Iris pigment epithelial cell (primary cell): ENCODE measurements around the gene ODAD2.

Source experiments
- DNase-seq: peaks from one replicate; pipeline ENCODE4 v3.0.0-alpha.2; 2011; ENCODE audit warnings: low read depth

The ODAD2 gene

GRCh38 chr10:27838361-27838760 is 160.5 kb downstream of the ODAD2 start:
- DNase-seq: no peak

- DNase-seq: no peak
Observed at GRCh38 chr10:27834476-27834875, 164.4 kb downstream of the ODAD2 start.

GRCh38 chr10:27833792-27834191 is 165.1 kb downstream of the ODAD2 start:
- DNase-seq: no peak

DNA sequence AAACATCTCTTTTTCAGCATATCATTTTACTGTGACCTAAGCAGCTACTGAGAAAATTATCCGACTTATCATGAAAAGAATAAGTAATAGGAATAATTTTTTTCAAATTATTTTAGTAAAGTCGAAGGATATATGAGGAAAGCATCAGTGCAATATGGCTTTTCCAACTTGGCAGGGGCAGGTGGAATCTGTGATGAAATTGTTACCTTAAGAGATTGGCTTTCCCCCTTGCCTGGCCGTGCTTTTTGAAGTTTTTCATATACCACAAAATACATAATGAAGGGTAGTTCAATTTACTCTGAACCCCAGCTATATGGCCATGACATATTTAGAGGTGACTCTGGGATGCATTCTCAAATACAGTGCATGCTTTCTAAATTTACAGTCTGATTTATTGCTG is 166.1 kb downstream of the ODAD2 start:
- no peak for DNase-seq

DNA sequence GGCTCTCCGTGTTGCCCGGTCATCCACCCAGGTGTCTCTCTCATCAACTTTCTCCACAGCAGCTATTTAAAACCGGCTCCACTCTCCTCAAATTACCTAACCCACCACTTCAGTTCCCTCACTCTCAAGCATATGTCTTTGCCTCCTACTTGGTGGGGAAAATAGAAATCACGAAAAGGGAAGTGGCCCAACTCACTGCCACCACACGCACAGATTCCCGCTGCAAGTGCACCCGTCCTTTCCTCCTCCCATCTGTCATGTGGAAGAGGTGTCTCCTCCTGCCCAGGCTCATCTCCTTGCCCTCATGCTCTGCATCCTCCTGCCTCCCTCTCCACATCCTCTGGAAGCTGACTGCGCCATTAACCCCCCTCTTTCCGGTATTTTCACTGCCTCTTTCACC is 172.5 kb downstream of the ODAD2 start:
- no peak for DNase-seq

DNA sequence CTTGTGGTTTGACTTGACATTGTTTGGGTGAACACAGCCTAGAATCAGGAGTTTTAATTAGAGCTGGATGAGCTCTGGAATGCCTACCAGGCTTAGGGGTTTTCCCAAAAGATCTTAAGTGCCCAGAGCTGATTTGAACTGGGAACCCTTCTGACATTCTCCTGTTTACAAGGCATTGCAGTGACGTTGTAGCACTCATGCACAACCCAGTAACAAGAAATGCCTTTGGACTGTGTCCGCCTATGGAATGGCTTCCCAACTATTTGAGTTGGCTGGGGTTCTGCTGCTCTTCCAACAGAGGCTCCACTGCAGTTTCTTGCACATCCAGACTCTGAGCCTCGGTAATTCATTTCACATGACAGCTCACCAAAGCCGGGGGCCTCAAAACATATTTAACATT is 176.6 kb downstream of the ODAD2 start:
- peak; percentile 28 for DNase-seq

DNA sequence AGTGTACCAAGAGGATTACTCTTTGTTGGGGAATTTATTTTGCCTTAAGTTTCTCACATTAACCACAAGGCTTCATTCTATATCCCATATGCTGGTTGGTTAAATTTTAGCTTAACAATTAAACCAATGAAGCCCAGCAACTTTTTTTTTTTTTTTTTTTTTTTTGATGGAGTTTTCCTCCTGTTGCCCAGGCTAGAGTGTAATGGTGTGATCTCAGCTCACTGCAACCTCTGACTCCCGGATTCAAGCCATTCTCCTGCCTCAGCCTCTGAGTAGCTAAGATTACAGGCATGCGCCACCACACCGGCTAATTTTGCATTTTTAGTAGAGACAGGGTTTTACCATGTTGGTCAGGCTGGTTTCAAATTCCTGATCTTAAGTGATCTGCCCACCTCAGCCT is 178.2 kb downstream of the ODAD2 start:
- DNase-seq: no peak

- peak; percentile 65 for DNase-seq
Observed at GRCh38 chr10:27819781-27820531, 178.9 kb downstream of the ODAD2 start.

DNA sequence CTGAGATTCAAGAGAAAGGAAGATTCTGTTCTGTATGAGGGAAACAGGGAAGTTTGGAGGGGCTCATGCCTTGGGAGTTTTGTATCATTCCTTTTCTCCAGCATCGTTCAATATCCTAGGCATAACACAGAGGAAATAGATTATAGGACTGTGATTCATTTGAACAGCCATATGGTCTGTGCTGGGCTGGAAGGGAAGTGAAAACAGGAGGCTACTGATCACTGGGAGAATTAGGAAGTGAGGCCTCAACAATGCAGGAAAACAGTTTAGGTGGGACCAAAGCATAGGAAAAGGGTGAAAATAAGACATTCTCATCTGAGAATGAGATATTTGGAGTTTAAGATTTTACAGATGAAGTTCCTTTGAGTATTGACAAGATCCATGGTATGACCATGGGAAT is 182.6 kb downstream of the ODAD2 start:
- DNase-seq: no peak

DNA sequence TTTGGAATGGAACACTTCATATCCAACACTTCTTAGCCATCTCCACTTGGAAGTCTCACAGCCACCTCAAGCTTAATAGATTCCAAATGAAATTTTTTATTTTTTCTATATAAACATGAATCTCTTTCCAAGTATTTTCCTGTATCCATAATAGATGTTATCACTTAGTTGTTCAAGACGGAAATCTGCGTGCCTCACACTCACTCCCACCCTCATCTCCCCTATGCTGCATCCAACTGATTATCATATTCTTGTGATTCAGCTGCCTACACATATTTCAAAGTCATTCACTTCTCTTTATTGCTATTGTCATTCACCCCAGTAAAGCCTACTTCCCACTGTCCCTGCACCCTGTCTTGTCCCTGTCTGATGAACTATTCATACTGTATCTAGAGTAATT is 183.0 kb downstream of the ODAD2 start:
- no peak for DNase-seq

DNA sequence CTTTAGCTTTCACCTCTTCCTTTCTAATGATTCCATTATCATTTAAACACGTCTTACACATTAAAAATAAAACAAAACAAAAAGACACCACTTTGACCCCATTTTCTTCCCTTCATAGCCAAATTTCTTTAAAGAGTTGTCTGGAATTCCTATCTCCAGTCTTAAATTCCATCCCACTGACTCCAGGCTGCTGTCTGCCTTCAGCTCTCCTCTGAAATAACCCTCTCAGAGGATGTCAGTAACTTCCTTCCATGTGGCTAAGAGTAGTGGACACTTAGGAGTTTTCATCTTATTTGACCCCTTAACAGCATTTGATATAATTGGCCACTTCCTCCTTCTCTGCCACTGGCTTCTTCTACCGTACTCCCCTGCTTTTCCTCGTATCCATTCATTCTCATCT is 183.6 kb downstream of the ODAD2 start:
- no peak for DNase-seq

GRCh38 chr10:27805180-27805579 is 193.7 kb downstream of the ODAD2 start:
- DNase-seq: no peak

- DNase-seq: no peak
Observed at GRCh38 chr10:27804136-27804535, 194.7 kb downstream of the ODAD2 start.

GRCh38 chr10:27801171-27801785 is 197.6 kb downstream of the ODAD2 start:
- DNase-seq: no peak

DNA sequence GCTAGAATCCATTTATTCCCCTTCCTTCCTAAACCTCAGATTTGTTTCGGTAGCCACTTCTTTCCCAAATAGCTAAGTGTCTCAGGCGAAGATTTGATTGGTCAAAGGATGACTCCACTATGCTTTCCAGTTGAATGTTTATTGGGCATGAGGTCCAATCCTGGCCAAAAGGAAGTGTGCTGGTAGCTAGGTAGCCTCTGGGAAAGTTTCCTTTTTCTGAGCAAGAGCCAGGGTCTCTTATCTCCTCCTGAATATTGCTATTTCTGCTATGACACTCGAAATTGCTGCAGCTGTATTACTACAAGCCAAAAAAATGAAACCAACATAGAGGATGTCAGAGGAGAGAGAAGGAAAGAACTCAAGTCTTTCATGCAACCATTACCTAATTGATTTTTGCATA is 199.8 kb downstream of the ODAD2 start:
- no peak for DNase-seq

DNA sequence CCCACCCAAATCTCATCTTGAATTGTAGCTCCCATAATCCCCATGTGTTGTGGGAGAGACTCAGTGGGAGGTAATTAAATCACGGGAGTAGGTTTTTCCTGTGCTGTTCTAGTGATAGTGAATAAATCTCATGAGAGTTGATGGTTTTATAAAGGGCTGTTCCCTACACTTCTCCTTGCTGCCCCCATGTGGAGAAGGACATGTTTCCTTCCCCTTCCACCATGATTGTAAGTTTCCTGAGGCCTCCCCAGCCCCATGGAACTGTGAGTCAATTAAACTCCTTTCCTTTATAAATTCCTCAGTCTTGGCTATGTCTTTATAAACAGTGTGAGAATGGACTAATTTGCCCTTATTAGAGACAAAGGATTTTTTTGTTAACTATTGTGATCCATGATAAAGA is 204.7 kb downstream of the ODAD2 start:
- DNase-seq: peak; percentile 25

DNA sequence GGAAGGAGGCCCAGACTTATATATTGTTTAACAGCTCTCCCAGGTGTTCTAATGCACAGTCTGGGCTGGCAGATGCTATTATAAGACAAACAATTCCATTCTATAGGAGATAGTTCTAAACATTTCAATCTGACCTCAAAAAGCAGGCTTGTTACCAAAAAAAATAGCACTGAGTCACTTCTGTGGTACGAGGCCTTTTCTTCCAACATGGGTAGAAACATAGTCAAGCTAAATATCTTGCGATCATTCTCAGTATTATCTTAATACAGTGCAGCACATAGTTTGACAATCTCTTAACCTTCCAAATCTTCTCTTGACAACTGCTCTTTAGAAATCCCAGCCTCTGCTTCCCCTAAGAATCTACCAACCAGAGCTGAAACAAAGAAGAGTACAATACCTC is 206.7 kb downstream of the ODAD2 start:
- peak; percentile 7 for DNase-seq

DNA sequence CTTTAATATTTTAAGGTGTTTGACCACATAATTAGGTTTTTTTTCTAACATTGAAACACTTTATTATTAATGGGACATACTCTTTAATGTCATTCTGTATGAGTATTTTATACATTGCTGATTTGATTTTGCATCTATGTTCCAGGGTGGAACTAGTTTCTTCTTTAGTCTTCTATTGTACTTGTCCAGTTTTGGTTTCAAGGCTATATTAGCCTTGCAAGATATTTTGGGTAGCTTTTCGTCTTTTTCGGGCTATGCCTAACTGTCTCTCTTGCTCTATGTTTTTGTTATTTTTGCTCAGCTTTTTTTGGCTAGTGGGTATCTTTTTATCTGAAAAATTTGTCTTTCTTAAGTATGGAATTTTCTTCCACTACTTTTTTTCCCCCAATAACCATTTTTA is 214.6 kb downstream of the ODAD2 start:
- DNase-seq: no peak

DNA sequence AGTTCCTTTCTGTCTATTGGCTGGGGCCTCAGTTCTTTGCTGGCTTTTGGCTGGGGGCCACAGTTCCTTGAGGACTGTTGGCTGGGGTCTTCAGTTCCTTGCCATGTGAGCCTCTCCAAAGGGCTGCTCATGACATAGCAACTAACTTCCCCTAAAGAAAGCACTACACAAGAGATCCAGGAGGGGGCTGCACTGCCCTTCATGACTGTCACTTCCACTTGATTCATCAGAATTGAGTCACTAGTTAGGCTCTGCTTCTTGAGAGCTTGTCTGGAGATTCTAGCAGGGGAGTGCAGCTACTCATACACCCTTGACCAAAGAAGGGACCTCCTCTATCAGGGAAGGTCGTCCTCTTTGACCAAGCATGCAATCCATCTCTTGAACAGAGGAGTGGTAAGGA is 215.2 kb downstream of the ODAD2 start:
- peak; percentile 58 for DNase-seq

DNA sequence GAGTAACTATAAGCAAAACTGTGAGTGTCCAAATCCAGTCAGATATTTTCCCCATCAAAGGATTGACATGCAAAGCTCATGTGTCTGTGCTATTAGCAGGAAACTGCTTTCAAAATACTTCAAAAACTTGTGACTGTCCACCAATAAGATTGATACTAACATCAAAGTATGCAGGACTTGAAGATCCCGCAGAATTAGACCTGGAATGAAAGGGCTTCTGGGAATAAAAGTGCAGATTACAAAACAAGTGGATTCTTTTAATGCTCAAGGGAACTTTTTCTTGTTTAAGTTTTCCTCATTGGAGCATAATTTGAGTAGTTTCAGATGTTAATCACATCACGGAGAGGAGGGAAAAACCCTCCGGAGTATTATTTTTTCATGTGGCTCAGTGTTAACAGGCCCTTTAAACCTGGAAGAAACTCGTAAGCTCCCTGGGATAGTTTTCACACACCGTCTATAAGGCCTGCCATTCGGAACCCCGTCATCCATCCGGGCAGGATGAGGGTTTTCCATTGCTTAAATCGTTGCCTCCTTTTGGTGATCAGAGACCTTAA is 219.3 kb downstream of the ODAD2 start:
- no peak for DNase-seq

DNA sequence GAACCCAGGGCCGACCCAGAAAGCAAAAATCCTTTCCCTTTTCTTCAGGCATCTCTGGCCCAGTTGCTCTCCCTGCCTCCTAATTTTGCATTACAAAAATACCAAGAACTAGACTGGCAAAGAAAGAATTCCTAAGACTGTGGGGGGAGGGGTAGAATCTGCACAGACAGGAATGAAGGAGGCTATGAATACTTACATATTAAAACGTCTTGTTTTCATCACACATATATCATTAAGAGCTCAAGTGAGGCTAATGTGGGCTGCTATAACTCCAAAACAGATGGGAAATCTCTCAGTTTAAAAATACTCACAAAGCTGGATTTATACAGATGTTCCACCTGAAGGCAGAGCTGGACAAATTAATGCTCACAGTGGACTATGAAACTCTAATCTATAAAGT is 224.0 kb downstream of the ODAD2 start:
- DNase-seq: no peak

- DNase-seq: no peak
Observed at GRCh38 chr10:27771231-27771630, 227.6 kb downstream of the ODAD2 start.

- no peak for DNase-seq
Observed at GRCh38 chr10:27770181-27770580, 228.7 kb downstream of the ODAD2 start.
